Measurements from ENCODE around the gene HDAC4. TPM values are rescaled to one million over a fixed set of nuclear protein-coding genes. Genes with fewer than 3 reads are reported as not detected.

The HDAC4 gene
- total and polyA plus RNA-seq, 4 donors: 6.8 to 75.5 (median 30.2) TPM

DNA sequence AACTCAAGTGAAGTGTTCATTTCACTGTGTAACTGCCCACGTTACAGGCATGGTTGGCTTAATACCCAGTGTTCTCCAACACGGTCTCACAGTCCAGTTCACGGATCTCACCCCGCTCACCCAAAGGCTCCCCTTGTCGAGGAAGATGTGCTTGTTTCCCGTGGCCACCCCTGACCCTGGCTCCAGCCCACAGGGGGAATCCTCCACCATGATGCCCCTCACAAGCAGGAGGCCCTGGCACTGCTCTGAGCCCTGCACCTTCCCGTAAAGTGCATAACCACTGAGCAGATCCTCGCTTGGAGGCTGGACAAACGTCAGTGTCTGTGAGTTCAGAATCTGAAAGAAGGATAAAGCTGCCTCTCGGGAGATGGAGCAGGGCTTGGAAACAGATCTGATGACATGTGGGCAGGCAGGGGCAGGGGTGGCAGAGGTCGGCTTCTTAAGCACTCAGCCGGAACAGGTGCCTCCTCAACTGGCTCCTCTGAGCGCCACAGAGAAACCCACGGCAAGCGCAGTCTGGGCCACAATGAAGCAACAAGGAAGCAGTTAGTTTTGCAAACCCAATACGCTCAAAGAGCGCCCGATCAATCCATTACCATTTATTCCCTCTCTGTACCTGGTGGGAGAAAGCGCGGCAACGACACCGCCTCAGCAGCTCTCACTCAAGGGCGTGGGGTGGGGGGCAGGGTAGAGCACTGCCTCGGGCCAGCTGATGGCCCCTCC is 17.6 kb downstream of the HDAC4 start:
- no peak overlapping the region for H3K27ac ChIP-seq (ENCODE audit: low read depth in 1 of 2, low read length in 2 of 2)

DNA sequence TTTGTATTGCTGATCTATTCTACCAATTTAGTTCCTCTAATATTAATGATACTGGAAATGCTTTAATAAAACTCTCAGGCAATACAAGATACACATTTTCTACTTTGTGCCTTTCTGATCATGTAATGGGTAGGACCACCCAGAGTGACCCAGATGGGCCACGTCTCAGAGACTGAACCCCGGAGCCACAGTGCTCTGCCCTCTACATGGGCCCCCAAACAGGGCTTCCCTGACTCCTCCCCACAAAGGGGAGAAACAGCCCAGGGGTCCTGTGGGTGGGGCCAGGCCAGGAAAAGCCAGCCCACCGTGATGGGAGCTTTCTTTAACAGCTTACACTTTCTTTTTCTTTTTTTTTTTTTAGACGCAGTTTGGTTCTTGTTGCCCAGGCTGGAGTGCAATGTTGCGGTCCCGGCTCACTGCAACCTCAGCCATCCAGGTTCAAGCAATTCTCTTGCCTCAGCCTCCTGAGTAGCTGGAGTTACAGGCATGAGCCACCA is 18.4 kb downstream of the HDAC4 start:
- Histone ChIP-seq H3K27ac (ENCODE audit: low read depth in 1 of 2, low read length in 2 of 2) (no peak overlapping the region), H3K4me1 (ENCODE audit: control insufficient read depth in 1 of 2, insufficient read depth in 2 of 2, low read length in 2 of 2) (no peaks in the 10 kb centered on the region), H3K36me3 (ENCODE audit: control insufficient read depth in 1 of 2, insufficient read depth in 2 of 2, low read length in 1 of 2) (no peaks in the 10 kb centered on the region), H3K27me3 (ENCODE audit: control insufficient read depth in 1 of 2, insufficient read depth in 2 of 2, low read length in 1 of 2) (no peaks in the 10 kb centered on the region), H3K9me3 (ENCODE audit: control insufficient read depth, low read length) (no peaks in the 10 kb centered on the region), H3K4me3 (ENCODE audit: low read length in 2 of 2) (no peak overlapping the region)
- DNase-seq (peak in 1 of 2 donors; percentile 36), ATAC-seq (ENCODE audit: low FRiP score) (no peak)
- intact Hi-C loops (cut with DNase I): no loop called here
- 82 to 85% methylated on average over 6 of the region's 6 CpGs for WGBS, 2 donors

More for the DNA sequence above, 17.6 kb downstream of the HDAC4 start:
- Histone ChIP-seq H3K4me3 (ENCODE audit: low read length in 2 of 2) (no peak overlapping the region), H3K36me3 (ENCODE audit: control insufficient read depth in 1 of 2, insufficient read depth in 2 of 2, low read length in 1 of 2) (no peaks in the 10 kb centered on the region), H3K4me1 (ENCODE audit: control insufficient read depth in 1 of 2, insufficient read depth in 2 of 2, low read length in 2 of 2) (no peaks in the 10 kb centered on the region), H3K27me3 (ENCODE audit: control insufficient read depth in 1 of 2, insufficient read depth in 2 of 2, low read length in 1 of 2) (no peaks in the 10 kb centered on the region), H3K9me3 (ENCODE audit: control insufficient read depth, low read length) (no peaks in the 10 kb centered on the region)
- DNase-seq (peak; percentile 29 to 62), ATAC-seq (ENCODE audit: low FRiP score) (no peak)
- 92 to 93% methylated on average over 24 of the region's 24 CpGs for WGBS, 2 donors
- intact Hi-C loops (cut with DNase I): no loop called here

DNA sequence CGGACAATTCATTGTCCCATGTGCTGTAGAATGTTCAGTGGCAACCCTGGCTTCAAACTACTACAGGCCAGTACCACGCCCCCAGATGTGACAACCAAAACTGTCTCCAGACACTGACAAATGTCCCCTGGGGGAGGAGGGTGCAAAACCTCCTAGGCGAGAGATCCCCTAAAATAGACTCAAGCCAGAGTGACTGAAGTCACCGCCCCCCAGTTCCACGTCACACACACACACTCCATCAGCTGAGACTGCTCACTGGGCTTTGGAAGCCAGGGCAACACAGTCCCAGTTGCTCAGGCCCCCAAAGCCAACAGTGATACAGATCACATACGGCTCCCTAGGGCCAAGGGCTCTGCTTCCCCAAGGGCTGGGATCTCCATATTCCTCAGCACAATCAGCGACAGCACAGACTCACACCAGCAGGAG is 19.1 kb downstream of the HDAC4 start:
- Histone ChIP-seq H3K27ac (ENCODE audit: low read depth in 1 of 2, low read length in 2 of 2) (no peak overlapping the region), H3K27me3 (ENCODE audit: control insufficient read depth in 1 of 2, insufficient read depth in 2 of 2, low read length in 1 of 2) (no peaks in the 10 kb centered on the region), H3K4me3 (ENCODE audit: low read length in 2 of 2) (no peak overlapping the region), H3K4me1 (ENCODE audit: control insufficient read depth in 1 of 2, insufficient read depth in 2 of 2, low read length in 2 of 2) (no peaks in the 10 kb centered on the region), H3K9me3 (ENCODE audit: control insufficient read depth, low read length) (no peaks in the 10 kb centered on the region), H3K36me3 (ENCODE audit: control insufficient read depth in 1 of 2, insufficient read depth in 2 of 2, low read length in 1 of 2) (no peaks in the 10 kb centered on the region)
- DNase-seq: peak; percentile 37 to 51
- WGBS, 2 donors: 60 to 65% methylated on average over 7 of the region's 7 CpGs
- no peak for ATAC-seq (ENCODE audit: low FRiP score)
- intact Hi-C loops (cut with DNase I): no loop called here

DNA sequence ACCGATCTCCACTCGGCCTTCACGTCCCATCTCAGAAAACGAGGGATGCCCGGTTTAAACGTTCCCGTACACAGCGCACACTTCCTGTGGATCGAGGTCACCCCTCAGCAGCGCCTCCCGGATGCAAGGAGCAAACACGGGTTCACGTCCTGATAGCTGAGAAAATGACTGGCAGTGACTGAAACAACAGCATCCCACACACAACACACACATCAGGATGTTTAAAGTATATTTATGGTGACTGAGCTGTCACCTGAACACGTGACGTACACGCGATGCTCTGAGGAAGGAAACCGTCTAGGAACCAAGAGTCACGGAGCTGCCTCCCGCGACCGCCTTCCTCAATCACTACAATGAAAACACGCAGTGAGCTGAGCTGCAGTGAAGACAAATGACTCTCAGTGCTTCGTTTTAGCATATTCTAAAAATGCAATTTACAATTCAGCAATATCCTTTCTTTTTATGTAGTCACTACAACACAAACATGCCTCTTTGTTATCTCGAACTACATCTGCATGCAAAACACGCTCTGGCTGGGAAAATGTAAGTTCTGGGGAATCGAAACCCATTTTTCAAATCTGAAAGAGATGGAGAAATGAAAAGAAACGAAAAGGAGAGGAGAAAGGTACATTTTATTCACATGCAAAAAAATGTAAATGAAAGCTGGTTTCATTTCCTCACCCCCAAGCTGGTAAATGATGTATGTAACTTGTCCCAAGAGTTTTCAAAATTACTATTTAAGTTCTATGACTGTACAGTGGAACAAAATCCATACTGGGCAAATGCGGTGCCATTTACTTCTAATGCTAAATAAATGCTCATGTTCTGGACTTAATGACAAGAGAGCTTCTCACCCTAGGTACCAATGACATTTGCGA is 19.8 kb downstream of the HDAC4 start:
- no peak for ATAC-seq (ENCODE audit: low FRiP score)

DNA sequence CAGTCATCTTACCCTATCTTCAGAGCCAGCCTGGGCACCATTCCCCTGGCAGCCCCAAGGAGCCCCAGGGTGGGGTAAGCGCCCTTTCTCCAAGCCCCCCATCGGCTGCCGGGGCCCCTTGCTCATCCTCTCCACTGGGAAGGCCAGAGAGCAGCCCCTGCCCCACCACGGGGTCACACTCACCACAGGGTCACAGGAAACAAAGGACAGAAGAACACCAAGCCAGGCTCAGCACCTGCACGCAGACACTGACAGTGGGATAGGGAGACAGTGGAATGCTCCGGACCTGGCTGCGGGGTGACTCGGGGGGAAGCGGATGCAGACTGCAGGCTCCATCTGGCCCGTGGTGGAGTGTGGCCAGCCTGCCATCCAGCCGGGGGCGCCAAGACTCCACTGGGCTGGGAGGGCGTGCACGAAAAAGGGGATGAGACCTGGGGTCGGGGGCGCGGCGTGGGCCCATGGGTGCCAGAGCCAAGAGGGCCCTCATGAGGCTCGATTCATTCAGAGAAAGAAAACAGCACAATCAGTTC is 21.1 kb downstream of the HDAC4 start:
- intact Hi-C loops (cut with DNase I): no loop called here
- ATAC-seq (ENCODE audit: low FRiP score) (no peak), DNase-seq (peak; percentile 42 to 73)
- Histone ChIP-seq H3K4me1 (ENCODE audit: control insufficient read depth in 1 of 2, insufficient read depth in 2 of 2, low read length in 2 of 2) (no peaks in the 10 kb centered on the region), H3K4me3 (ENCODE audit: low read length in 2 of 2) (no peak overlapping the region), H3K9me3 (ENCODE audit: control insufficient read depth, low read length) (no peaks in the 10 kb centered on the region), H3K27ac (ENCODE audit: low read depth in 1 of 2, low read length in 2 of 2) (no peak overlapping the region), H3K36me3 (ENCODE audit: control insufficient read depth in 1 of 2, insufficient read depth in 2 of 2, low read length in 1 of 2) (no peaks in the 10 kb centered on the region), H3K27me3 (ENCODE audit: control insufficient read depth in 1 of 2, insufficient read depth in 2 of 2, low read length in 1 of 2) (no peaks in the 10 kb centered on the region)
- WGBS, 2 donors: 94 to 96% methylated on average over 19 of the region's 19 CpGs

More for the DNA sequence above, 19.8 kb downstream of the HDAC4 start:
- Histone ChIP-seq H3K36me3 (ENCODE audit: control insufficient read depth in 1 of 2, insufficient read depth in 2 of 2, low read length in 1 of 2) (no peaks in the 10 kb centered on the region), H3K27ac (ENCODE audit: low read depth in 1 of 2, low read length in 2 of 2) (no peak overlapping the region), H3K4me1 (ENCODE audit: control insufficient read depth in 1 of 2, insufficient read depth in 2 of 2, low read length in 2 of 2) (no peaks in the 10 kb centered on the region), H3K4me3 (ENCODE audit: low read length in 2 of 2) (no peak overlapping the region), H3K9me3 (ENCODE audit: control insufficient read depth, low read length) (no peaks in the 10 kb centered on the region), H3K27me3 (ENCODE audit: control insufficient read depth in 1 of 2, insufficient read depth in 2 of 2, low read length in 1 of 2) (no peaks in the 10 kb centered on the region)
- 62 to 66% methylated on average over 30 of the region's 30 CpGs for WGBS, 2 donors
- peak; percentile 61 to 67 for DNase-seq
- intact Hi-C loops (cut with DNase I): no loop called here

DNA sequence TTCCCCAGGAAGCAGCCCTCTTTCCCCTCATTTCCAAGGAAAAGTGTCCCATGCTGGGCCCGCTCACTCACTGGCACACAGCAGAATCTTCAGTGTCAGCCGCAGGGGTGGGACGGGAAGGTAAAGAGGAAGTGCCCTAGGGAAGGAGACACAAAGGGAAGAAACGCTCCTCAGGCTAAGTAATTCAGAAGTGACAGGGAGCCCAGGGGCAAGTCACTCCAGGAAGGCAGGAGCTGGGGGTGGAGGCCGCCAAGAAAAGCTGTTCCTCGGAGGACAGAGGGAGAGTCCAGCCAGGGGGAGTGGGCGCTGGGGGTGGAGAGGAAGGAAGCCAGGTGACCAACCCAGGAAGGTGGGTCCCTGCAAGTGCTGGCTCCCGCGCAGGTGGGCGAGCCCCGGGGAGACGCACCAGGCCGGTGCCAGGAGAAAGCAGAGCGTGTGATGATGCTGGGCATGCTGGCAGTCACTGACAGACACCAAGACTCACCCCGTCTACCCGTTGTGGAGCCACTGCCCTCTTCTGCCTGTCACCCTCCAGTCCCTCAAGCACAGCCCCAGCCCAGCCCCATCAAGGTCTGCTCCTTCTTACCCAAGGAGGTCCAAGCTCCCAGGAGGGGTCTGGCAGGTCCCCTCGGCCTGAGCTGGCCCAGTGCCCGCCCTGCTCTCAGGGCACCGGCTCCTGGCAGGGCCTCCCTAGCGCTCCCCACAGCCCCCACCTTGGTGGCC is 21.7 kb downstream of the HDAC4 start:
- 79 to 80% methylated on average over 20 of the region's 20 CpGs for WGBS, 2 donors
- Histone ChIP-seq H3K9me3 (ENCODE audit: control insufficient read depth, low read length) (no peaks in the 10 kb centered on the region), H3K4me3 (ENCODE audit: low read length in 2 of 2) (no peak overlapping the region), H3K27ac (ENCODE audit: low read depth in 1 of 2, low read length in 2 of 2) (no peak overlapping the region), H3K4me1 (ENCODE audit: control insufficient read depth in 1 of 2, insufficient read depth in 2 of 2, low read length in 2 of 2) (no peaks in the 10 kb centered on the region), H3K36me3 (ENCODE audit: control insufficient read depth in 1 of 2, insufficient read depth in 2 of 2, low read length in 1 of 2) (no peaks in the 10 kb centered on the region), H3K27me3 (ENCODE audit: control insufficient read depth in 1 of 2, insufficient read depth in 2 of 2, low read length in 1 of 2) (no peaks in the 10 kb centered on the region)
- peak; percentile 48 to 68 for DNase-seq
- intact Hi-C loops (cut with DNase I): no loop called here
- ATAC-seq (ENCODE audit: low FRiP score): peak; percentile 4

DNA sequence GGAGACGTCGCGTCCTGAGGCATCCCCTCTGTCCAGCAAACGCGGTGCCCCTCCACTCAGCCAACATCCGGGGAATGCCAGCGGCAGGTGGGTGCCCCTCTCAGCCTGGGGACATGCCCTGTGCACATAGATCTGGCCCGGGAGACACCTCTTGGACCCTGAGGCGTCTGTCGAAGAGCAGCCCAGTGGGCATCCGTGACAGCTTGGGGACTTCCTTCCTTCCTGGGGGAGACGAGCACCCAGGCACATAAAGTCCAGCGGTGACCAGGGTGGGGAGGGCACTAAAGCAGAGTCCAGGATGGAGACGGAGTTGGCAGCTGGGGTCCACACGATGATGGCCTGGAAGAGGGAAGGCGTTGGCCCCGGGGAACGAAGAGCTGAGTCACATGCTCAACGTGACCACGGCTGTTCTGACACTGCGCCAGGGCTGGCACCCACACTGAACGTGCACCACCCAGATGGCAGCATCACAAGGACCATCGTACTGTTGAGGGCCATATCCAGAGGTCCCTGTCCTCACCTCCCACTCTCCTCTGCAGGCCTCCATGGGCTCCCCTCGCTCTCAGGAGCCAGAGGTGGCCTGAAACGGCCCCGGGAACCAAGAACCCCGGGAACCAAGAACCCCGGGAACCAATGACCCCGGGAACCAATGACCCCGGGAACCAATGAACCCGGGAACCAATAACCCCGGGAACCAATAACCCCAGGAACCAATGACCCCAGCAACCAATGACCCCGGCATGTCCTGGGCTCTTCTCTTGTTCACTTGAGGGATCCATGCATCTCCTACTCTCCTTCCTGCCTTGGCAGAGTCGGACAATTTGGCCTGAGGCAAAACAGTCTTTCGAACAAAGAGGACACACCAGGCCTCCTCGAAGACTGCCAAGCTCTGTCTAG is 22.6 kb downstream of the HDAC4 start:
- Histone ChIP-seq H3K4me1 (ENCODE audit: control insufficient read depth in 1 of 2, insufficient read depth in 2 of 2, low read length in 2 of 2) (no peaks in the 10 kb centered on the region), H3K27ac (ENCODE audit: low read depth in 1 of 2, low read length in 2 of 2) (no peak overlapping the region), H3K36me3 (ENCODE audit: control insufficient read depth in 1 of 2, insufficient read depth in 2 of 2, low read length in 1 of 2) (no peaks in the 10 kb centered on the region), H3K4me3 (ENCODE audit: low read length in 2 of 2) (no peak overlapping the region), H3K27me3 (ENCODE audit: control insufficient read depth in 1 of 2, insufficient read depth in 2 of 2, low read length in 1 of 2) (no peaks in the 10 kb centered on the region), H3K9me3 (ENCODE audit: control insufficient read depth, low read length) (no peaks in the 10 kb centered on the region)
- ATAC-seq (ENCODE audit: low FRiP score) (no peak), DNase-seq (peak in 1 of 2 donors; percentile 73)
- WGBS, 2 donors: 87% methylated on average over 34 to 36 of the region's 36 CpGs
- intact Hi-C loops (cut with DNase I): no loop called here
